GM21367 (cell line): Measurements from ENCODE around the gene DYRK1A.

Experiments
- ATAC-seq: cut with Tn5 transposase; IDR thresholded peaks from one replicate; pipeline ENCODE4 v1.9.1; 2021; ENCODE audit not compliant: unreplicated experiment

DYRK1A gene

GRCh38 chr21:37475186-37475868 is 108.8 kb downstream of the DYRK1A start:
- no peak for ATAC-seq

GRCh38 chr21:37478794-37479193 is 112.2 kb downstream of the DYRK1A start:
- no peak for ATAC-seq

GRCh38 chr21:37483776-37484175 is 117.2 kb downstream of the DYRK1A start:
- no peak for ATAC-seq

GRCh38 chr21:37484535-37485474 is 118.2 kb downstream of the DYRK1A start:
- no peak for ATAC-seq

- no peak for ATAC-seq
Observed at GRCh38 chr21:37489553-37489952, 123.0 kb downstream of the DYRK1A start.

GRCh38 chr21:37490084-37490483 is 123.5 kb downstream of the DYRK1A start:
- ATAC-seq = no peak

GRCh38 chr21:37496972-37497371 is 130.4 kb downstream of the DYRK1A start:
- ATAC-seq = no peak

- no peak for ATAC-seq
Observed at GRCh38 chr21:37498664-37499063, 132.1 kb downstream of the DYRK1A start.

- ATAC-seq = no peak
Observed at GRCh38 chr21:37502947-37503346, 136.4 kb downstream of the DYRK1A start.

- ATAC-seq = no peak
Observed at GRCh38 chr21:37503848-37504467, 137.4 kb downstream of the DYRK1A start.

- ATAC-seq = no peak
Observed at GRCh38 chr21:37505963-37506362, 139.4 kb downstream of the DYRK1A start.

- ATAC-seq = no peak
Observed at GRCh38 chr21:37507716-37508115, 141.1 kb downstream of the DYRK1A start.

- no peak for ATAC-seq
Observed at GRCh38 chr21:37508341-37508740, 141.8 kb downstream of the DYRK1A start.

GRCh38 chr21:37509802-37510393 is 143.3 kb downstream of the DYRK1A start:
- ATAC-seq = no peak

GRCh38 chr21:37511848-37512247 is 145.3 kb downstream of the DYRK1A start:
- ATAC-seq = no peak

- ATAC-seq = no peak
Observed at GRCh38 chr21:37513383-37513782, 146.8 kb downstream of the DYRK1A start.

GRCh38 chr21:37514038-37514667 is 147.6 kb downstream of the DYRK1A start:
- ATAC-seq = no peak

GRCh38 chr21:37516998-37517397 is 150.4 kb downstream of the DYRK1A start:
- no peak for ATAC-seq

GRCh38 chr21:37520801-37521200 is 154.2 kb downstream of the DYRK1A start:
- no peak for ATAC-seq

- ATAC-seq = no peak
Observed at GRCh38 chr21:37521658-37522057, 155.1 kb downstream of the DYRK1A start.
